MM.1S (cell line): ENCODE data around the gene SLC26A11.

Source experiments
- DNase-seq: peaks from one replicate; pipeline ENCODE4 v3.0.0-alpha.2; 2015
- H2AFZ ChIP-seq: fragments of 300-600 bp; sonication (generic); 2 replicates; pipeline ENCODE4 v1.6.0; 2016; ENCODE audit warnings: antibody characterized with exemption, low read length
- H3F3A ChIP-seq: fragments of 300-600 bp; sonication (generic); 2 replicates; pipeline ENCODE4 v1.6.1; 2016; ENCODE audit warnings: mild to moderate bottlenecking, antibody characterized with exemption, low read length, moderate library complexity, mixed read lengths; ENCODE audit not compliant: insufficient read depth
- H3K27ac ChIP-seq: fragments of 300-600 bp; sonication (generic); 2 replicates; pipeline ENCODE4 v1.5.1; 2016; ENCODE audit warnings: mild to moderate bottlenecking, low read length
- H3K27me3 ChIP-seq: fragments of 300-600 bp; sonication (generic); replicated peaks from 2 replicates; pipeline ENCODE4 v1.6.0; 2016; ENCODE audit warnings: low read length; ENCODE audit not compliant: insufficient read depth
- H3K36me3 ChIP-seq: fragments of 300-600 bp; sonication (generic); replicated peaks from 2 replicates; pipeline ENCODE4 v1.6.1; 2016; ENCODE audit warnings: mild to moderate bottlenecking, low read length, mixed read lengths; ENCODE audit not compliant: insufficient read depth
- H3K4me1 ChIP-seq: fragments of 300-600 bp; sonication (generic); 2 replicates; pipeline ENCODE4 v1.6.1; 2016; ENCODE audit warnings: low read length, mixed read lengths
- H3K4me2 ChIP-seq: fragments of 300-600 bp; sonication (generic); 2 replicates; pipeline ENCODE4 v1.6.0; 2016; ENCODE audit warnings: low read depth, low read length
- H3K4me3 ChIP-seq: fragments of 300-600 bp; sonication (generic); 2 replicates; pipeline ENCODE4 v1.5.1; 2016; ENCODE audit warnings: low read length, mixed read lengths
- H3K79me2 ChIP-seq: fragments of 300-600 bp; sonication (generic); 2 replicates; pipeline ENCODE4 v1.6.1; 2016; ENCODE audit warnings: mixed run types, low read length, mixed read lengths
- H3K9ac ChIP-seq: fragments of 300-600 bp; sonication (generic); 2 replicates; pipeline ENCODE4 v1.6.1; 2016; ENCODE audit warnings: low read length, mixed read lengths
- H3K9me2 ChIP-seq: fragments of 300-600 bp; sonication (generic); replicated peaks from 2 replicates; pipeline ENCODE4 v1.6.1; 2016; ENCODE audit warnings: mild to moderate bottlenecking, low read length, mixed read lengths; ENCODE audit not compliant: insufficient read depth
- H3K9me3 ChIP-seq: fragments of 300-600 bp; sonication (generic); replicated peaks from 2 replicates; pipeline ENCODE4 v1.6.1; 2016; ENCODE audit warnings: mild to moderate bottlenecking, low read length, mixed read lengths; ENCODE audit not compliant: insufficient read depth
- H4K20me1 ChIP-seq: fragments of 300-600 bp; sonication (generic); 2 replicates; pipeline ENCODE4 v1.6.1; 2016; ENCODE audit warnings: mild to moderate bottlenecking, low read length, moderate library complexity, mixed read lengths; ENCODE audit not compliant: insufficient read depth
- EZH2 ChIP-seq: fragments of 300-600 bp; sonication (generic); optimal IDR thresholded peaks from 2 replicates; pipeline ENCODE3; 2017; ENCODE audit warnings: low read depth, mild to moderate bottlenecking, antibody characterized with exemption, low read length, mixed read lengths
- EZH2phosphoT487 ChIP-seq: fragments of 300-600 bp; sonication (generic); IDR thresholded peaks from 2 replicates; pipeline ENCODE4 v1.6.1; 2018; ENCODE audit warnings: antibody characterized with exemption, low read length
- TF ChIP-seq, protein P1 (sequence below): fragments of 300-600 bp; sonication (generic); IDR thresholded peaks from 2 replicates; pipeline ENCODE4 v1.5.1; 2016; ENCODE audit warnings: antibody characterized with exemption, low read length, mixed read lengths

The SLC26A11 gene

DNA sequence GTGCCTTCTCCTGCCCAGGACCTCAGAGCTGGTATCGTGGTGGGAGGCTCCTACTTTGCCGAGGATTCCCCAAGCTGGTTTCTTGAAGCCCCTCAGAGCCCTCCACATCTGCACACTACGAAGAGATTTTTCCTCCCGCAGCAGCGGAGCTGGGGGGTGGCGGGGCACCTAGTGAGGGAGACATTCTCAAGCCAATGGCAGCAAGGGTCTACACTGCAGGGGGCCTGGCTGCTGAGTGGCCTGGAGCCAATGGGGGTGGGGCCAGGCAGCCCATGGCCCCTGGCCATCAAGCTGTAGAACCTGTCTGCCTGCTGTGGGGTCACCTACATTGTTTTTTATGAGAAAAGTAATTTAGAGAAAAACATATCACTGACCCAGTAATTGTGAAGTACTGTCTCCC, 5.0 kb downstream of the SLC26A11 start:
- no peak for DNase-seq
- TF ChIP-seq EZH2 (no peak), EZH2phosphoT487 (no peak)
- TF ChIP-seq, protein P1, sequence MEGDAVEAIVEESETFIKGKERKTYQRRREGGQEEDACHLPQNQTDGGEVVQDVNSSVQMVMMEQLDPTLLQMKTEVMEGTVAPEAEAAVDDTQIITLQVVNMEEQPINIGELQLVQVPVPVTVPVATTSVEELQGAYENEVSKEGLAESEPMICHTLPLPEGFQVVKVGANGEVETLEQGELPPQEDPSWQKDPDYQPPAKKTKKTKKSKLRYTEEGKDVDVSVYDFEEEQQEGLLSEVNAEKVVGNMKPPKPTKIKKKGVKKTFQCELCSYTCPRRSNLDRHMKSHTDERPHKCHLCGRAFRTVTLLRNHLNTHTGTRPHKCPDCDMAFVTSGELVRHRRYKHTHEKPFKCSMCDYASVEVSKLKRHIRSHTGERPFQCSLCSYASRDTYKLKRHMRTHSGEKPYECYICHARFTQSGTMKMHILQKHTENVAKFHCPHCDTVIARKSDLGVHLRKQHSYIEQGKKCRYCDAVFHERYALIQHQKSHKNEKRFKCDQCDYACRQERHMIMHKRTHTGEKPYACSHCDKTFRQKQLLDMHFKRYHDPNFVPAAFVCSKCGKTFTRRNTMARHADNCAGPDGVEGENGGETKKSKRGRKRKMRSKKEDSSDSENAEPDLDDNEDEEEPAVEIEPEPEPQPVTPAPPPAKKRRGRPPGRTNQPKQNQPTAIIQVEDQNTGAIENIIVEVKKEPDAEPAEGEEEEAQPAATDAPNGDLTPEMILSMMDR = no peak

GRCh38 chr17:80227156-80227555, 6.9 kb downstream of the SLC26A11 start:
- Histone ChIP-seq H3F3A (no peaks in the 10 kb centered on the region), H3K27me3 (no peaks in the 10 kb centered on the region), H4K20me1 (no peaks in the 10 kb centered on the region), H2AFZ (no peak overlapping the region), H3K4me3 (no peak overlapping the region), H3K4me2 (no peak overlapping the region), H3K9ac (no peak overlapping the region), H3K27ac (no peak overlapping the region), H3K79me2 (no peaks in the 10 kb centered on the region), H3K36me3 (no peaks in the 10 kb centered on the region), H3K9me3 (no peaks in the 10 kb centered on the region), H3K9me2 (no peaks in the 10 kb centered on the region), H3K4me1 (no peaks in the 10 kb centered on the region)
- DNase-seq = no peak
- TF ChIP-seq EZH2 (no peak), EZH2phosphoT487 (no peak)
- TF ChIP-seq, protein P1 = no peak

More for the DNA sequence above, 5.0 kb downstream of the SLC26A11 start:
- Histone ChIP-seq H3K4me1 (no peaks in the 10 kb centered on the region), H3K9me3 (no peaks in the 10 kb centered on the region), H3K27me3 (no peaks in the 10 kb centered on the region), H3K79me2 (no peaks in the 10 kb centered on the region), H3F3A (no peaks in the 10 kb centered on the region), H4K20me1 (no peaks in the 10 kb centered on the region), H3K27ac (no peak overlapping the region), H2AFZ (no peak overlapping the region), H3K4me2 (no peak overlapping the region), H3K9ac (no peak overlapping the region), H3K4me3 (no peak overlapping the region), H3K9me2 (no peaks in the 10 kb centered on the region), H3K36me3 (no peaks in the 10 kb centered on the region)

- TF ChIP-seq, protein P1 = no peak
- no peak for TF ChIP-seq EZH2phosphoT487
Measured at GRCh38 chr17:80227666-80228065, 7.4 kb downstream of the SLC26A11 start.

More at GRCh38 chr17:80227666-80228065, 7.4 kb downstream of the SLC26A11 start:
- Histone ChIP-seq H3K4me3 (no peak overlapping the region), H3F3A (no peaks in the 10 kb centered on the region), H3K4me2 (no peak overlapping the region), H3K79me2 (no peaks in the 10 kb centered on the region), H3K9ac (no peak overlapping the region), H3K27me3 (no peaks in the 10 kb centered on the region), H3K36me3 (no peaks in the 10 kb centered on the region), H3K4me1 (no peaks in the 10 kb centered on the region), H2AFZ (no peak overlapping the region), H3K27ac (no peak overlapping the region), H4K20me1 (no peaks in the 10 kb centered on the region), H3K9me2 (no peaks in the 10 kb centered on the region), H3K9me3 (no peaks in the 10 kb centered on the region)
- no peak for DNase-seq
